ENCODE data around the gene TMEM101.

DNA sequence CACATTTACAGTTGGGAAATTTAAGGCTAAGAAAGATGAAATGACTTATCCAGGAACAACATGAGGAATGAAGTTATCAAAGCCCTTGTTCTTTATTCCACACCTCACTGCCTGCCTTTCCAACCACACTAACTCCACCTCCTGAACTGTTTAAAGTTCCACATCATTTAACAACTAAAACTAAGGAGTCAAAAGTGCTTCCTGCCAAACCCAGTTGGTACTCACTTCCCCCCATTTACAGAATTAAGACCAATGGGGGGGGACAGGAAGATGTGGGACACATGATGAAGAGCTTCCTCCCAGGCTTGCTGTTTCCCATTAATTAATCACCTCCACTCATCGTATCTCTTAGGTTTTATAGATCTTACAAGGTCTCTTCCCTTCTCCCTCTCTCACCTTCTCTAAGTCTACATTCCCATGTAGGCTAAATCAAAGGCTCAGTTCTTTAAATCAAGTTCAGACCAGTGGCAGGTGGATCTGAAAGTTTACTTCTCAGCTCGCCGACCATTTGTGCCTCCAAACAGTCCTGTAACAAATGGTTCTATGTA, 19.2 kb upstream of the TMEM101 start:
- TF ChIP-seq, protein P1, sequence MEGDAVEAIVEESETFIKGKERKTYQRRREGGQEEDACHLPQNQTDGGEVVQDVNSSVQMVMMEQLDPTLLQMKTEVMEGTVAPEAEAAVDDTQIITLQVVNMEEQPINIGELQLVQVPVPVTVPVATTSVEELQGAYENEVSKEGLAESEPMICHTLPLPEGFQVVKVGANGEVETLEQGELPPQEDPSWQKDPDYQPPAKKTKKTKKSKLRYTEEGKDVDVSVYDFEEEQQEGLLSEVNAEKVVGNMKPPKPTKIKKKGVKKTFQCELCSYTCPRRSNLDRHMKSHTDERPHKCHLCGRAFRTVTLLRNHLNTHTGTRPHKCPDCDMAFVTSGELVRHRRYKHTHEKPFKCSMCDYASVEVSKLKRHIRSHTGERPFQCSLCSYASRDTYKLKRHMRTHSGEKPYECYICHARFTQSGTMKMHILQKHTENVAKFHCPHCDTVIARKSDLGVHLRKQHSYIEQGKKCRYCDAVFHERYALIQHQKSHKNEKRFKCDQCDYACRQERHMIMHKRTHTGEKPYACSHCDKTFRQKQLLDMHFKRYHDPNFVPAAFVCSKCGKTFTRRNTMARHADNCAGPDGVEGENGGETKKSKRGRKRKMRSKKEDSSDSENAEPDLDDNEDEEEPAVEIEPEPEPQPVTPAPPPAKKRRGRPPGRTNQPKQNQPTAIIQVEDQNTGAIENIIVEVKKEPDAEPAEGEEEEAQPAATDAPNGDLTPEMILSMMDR (IDR thresholded peaks at IDR 0.05), result no peak
- TF ChIP-seq ZFX (IDR thresholded peaks at IDR 0.05; ENCODE audit: borderline replicate concordance), result no peak
